GM18520 (cell line): ENCODE data around the gene AGAP5.
"Not testable (repeated sequence)": the region's sequence is repeated elsewhere in the genome, so short reads cannot be mapped to it uniquely, and the experiment has no call there.

ENCODE experiments used
- ATAC-seq: cut with Tn5 transposase; IDR thresholded peaks from one replicate; pipeline ENCODE4 v1.9.1; 2021; ENCODE audit not compliant: unreplicated experiment

Gene AGAP5

GRCh38 chr10:73715179-73716156 lies 17.6 kb upstream of the AGAP5 start:
- ATAC-seq: not testable (repeated sequence)

GRCh38 chr10:73714483-73714882 lies 16.6 kb upstream of the AGAP5 start:
- ATAC-seq: not testable (repeated sequence)

GRCh38 chr10:73713912-73714311 lies 16.0 kb upstream of the AGAP5 start:
- ATAC-seq: not testable (repeated sequence)

- ATAC-seq: not testable (repeated sequence)
These were observed 13.8 kb upstream of the AGAP5 start for GRCh38 chr10:73711683-73712082.

GRCh38 chr10:73708122-73708521 lies 10.2 kb upstream of the AGAP5 start:
- ATAC-seq: not testable (repeated sequence)

- not testable (repeated sequence) for ATAC-seq
These were observed 9.7 kb upstream of the AGAP5 start for GRCh38 chr10:73707628-73708027.

DNA sequence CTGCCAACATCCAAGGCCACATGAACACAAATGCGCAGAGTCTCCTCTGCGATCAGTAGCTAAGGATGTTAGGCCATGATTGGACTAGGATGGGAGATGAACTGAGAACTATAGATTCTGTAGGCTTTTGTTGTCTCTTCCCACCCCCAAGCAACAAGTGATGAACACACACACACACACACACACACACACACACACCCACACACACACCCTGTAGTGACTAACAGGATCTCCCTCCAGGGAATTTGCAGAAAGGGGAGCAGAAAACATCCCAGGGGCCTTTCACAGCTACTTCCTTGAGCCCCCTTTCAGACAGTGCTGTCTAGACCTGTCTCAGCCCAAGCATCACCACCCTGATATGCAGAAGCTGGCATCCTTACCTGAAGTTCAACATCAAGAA lies 8.6 kb upstream of the AGAP5 start:
- ATAC-seq: not testable (repeated sequence)

GRCh38 chr10:73705506-73706072 lies 7.7 kb upstream of the AGAP5 start:
- ATAC-seq: not testable (repeated sequence)

DNA sequence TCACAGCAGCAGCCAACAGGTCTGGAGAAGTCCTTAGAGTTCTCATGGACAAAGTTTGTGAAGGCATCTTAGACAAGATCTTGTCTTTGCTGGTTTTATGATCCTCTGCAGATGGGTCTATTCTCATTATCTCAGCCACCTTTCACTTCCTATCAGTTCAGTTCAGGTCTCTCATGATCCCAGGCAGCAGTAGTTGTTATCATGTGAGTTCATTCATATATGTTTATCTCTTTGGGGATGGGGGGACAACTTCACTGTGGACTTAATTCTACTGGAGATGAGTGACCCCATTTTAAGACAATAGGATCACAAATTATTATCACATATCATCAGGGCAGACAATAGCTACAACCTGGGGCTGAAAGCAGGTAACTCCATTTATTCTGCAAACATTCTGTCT lies 6.0 kb upstream of the AGAP5 start:
- ATAC-seq: not testable (repeated sequence)

GRCh38 chr10:73698819-73699218 lies 910 bp upstream of the AGAP5 start:
- ATAC-seq: not testable (repeated sequence)

DNA sequence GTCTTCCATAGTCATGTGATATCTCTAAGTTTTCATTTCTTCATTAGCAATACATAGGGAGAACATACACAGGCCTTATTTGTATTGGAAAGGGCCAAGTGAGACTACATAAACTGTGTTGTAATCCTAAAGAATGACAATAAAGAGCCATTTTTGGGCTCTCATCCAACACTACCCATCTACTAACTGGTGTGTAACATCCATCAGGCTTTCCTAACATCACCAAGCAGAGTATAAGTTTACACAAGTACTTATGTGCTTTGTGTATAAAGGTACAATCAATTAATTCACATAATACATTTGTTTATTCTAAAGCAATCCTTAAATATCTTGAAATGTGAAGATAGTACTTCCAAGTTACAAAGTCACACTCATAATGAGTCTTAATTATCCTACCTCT lies 2.6 kb downstream of the AGAP5 start:
- not testable (repeated sequence) for ATAC-seq

DNA sequence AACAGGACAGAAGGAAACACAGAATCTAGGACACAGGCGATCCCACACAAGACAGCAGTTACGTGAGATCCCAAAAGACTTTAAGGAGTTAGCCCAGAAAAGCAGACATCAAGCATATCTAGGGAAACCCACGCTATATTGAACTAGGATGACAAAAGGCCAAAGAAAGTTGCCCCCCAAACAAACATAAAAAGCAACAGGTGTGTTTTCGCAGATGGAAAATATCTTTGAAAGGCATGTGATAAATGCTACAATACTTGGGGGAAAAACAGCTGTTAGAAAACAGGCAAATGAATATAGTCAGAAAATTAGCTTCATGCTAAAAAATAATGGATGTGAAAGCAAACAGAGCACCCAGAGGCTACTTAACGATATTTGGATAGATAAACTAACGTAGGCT lies 7.2 kb downstream of the AGAP5 start:
- not testable (repeated sequence) for ATAC-seq

GRCh38 chr10:73689596-73689995 lies 8.3 kb downstream of the AGAP5 start:
- not testable (repeated sequence) for ATAC-seq

DNA sequence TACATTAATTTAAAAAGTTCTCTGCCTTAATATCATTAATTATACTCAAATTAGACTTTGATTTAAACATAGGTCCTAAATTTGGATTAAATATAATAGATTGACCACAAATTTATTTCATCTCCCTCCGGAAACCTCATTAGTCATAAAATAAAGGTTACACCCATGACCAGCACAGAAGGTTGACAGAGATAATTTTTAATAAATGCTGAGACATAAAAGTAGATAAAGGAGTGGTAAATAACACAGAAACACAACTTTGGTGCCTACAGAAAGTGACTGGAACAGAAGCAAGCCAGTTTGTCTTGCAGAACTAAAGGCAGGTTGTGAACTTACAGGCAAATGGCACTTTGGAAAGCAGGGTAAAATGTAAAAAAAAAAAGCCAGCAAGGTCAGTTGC lies 10.3 kb downstream of the AGAP5 start:
- ATAC-seq: not testable (repeated sequence)

DNA sequence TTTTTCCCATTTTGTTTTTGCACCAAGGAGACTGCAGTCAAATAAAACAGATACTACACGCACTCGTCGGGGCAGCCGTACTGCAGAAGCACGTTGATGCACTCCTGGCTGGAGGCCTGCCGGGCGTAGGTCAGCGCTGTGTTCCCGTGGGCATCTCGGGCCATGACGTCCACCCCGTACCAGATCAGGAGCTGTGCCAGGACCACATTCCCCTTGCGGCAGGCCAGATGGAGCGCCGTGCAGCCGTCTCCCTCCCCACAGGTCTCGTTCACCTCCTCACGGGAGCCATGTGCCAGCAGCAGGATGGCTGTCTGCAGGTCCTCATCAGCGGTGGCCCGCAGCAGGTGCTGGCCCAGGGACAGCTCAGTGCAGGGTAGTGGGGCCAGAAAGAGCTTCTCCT lies 23.4 kb downstream of the AGAP5 start:
- ATAC-seq: not testable (repeated sequence)

- ATAC-seq: not testable (repeated sequence)
These were observed 29.5 kb downstream of the AGAP5 start for GRCh38 chr10:73668378-73668777.

GRCh38 chr10:73666153-73666809 lies 31.6 kb downstream of the AGAP5 start:
- ATAC-seq: not testable (repeated sequence)

DNA sequence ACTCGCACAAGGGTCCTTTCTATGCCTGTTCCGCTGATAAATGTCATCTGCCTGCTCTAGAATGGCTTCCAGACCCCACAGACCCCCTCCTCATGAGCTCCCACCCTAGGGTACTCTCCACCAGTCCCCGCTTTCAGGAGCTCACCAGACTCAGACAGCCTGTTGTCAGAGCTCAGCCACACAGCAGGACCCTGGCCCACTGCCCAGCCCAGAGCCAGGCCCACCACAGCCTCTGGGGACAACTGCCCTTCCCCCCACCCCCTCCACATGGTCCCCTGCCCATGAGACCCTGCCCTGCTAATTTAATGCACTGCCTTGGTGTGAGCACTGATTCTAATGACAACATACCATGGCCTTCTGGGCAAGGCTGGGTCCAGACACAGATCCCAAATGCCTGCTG lies 32.3 kb downstream of the AGAP5 start:
- not testable (repeated sequence) for ATAC-seq

GRCh38 chr10:73664156-73665040 lies 33.5 kb downstream of the AGAP5 start:
- ATAC-seq: not testable (repeated sequence)

DNA sequence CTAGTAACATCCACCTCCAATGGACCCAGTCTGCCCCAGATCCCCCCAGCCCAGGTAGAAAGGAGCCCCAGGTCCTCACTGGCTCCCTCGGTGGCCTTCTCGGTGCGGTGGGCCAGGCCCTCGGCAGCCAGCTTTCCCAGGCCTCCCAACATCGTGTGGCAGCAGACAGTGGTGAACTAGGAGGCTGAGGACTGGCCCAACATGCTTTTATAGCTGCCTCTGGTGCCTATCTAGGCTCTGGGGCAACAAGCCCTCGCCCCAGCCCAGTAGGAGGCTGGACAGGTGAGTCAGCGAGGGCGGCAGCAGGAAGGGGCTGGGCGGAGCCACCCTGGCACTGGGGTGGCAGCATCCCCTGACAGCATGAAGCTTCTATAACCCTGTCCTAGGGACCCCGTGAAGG lies 34.3 kb downstream of the AGAP5 start:
- ATAC-seq: not testable (repeated sequence)
